CD4-positive, alpha-beta T cell (primary cell): ENCODE measurements around the gene WWC2. TPM values are rescaled to one million over a fixed set of nuclear protein-coding genes. Genes with fewer than 3 reads are reported as not detected.

Experiments used
- ATAC-seq: fragments of 200-7000 bp; cut with Tn5 transposase; one replicate; pipeline ENCODE4 v1.10.0; 2022; ENCODE audit warnings: mild to moderate bottlenecking; ENCODE audit not compliant: poor library complexity
- CTCF ChIA-PET: fragments of 350-600 bp; sonication (Branson Sonifier 250); formaldehyde crosslinking; loops from one replicate; lab custom pipeline; 2021; ENCODE audit warnings: antibody characterized with exemption, inconsistent platforms; lab: Charles Lee
- POLR2A ChIA-PET: fragments of 350-600 bp; sonication (Branson Sonifier 250); formaldehyde crosslinking; loops from one replicate; lab custom pipeline; 2021; ENCODE audit warnings: antibody characterized with exemption, inconsistent platforms; lab: Charles Lee
- DNase-seq, 14 experiments: peaks; one replicate each; pipeline ENCODE4 v3.0.0-alpha.2; 2013 to 2020; ENCODE audit warnings: mixed read lengths in 2 of 14
- H3K27ac ChIP-seq, 2 donors: one replicate each; pipeline versions ENCODE4 v1.5.1 to v1.7.0; 2013; ENCODE audit warnings: low read length in 2 of 2, low read depth in 1 of 2, mild to moderate bottlenecking in 1 of 2
- H3K27me3 ChIP-seq, 2 experiments: 1 replicate in 1 of 2; 2 replicates in 1 of 2; pipeline versions ENCODE4 v1.6.1 to v1.7.0; 2013; ENCODE audit warnings: low read length in 2 of 2, control low read depth in 1 of 2, mild to moderate bottlenecking in 1 of 2, moderate library complexity in 1 of 2; ENCODE audit not compliant: insufficient read depth in 2 of 2, control insufficient read depth in 1 of 2
- H3K36me3 ChIP-seq: one replicate; pipeline ENCODE4 v1.6.1; 2013; ENCODE audit warnings: low read length, control low read depth; ENCODE audit not compliant: insufficient read depth
- H3K4me1 ChIP-seq: one replicate; pipeline ENCODE4 v1.6.1; 2013; ENCODE audit warnings: low read length, control low read depth; ENCODE audit not compliant: insufficient read depth
- H3K4me3 ChIP-seq: one replicate; pipeline ENCODE4 v1.5.1; 2013; ENCODE audit warnings: mild to moderate bottlenecking, low read length, moderate library complexity
- H3K9me3 ChIP-seq, 2 experiments: 1 replicate in 1 of 2; 2 replicates in 1 of 2; pipeline versions ENCODE4 v1.6.1 to v1.7.0; 2013; ENCODE audit warnings: low read length in 2 of 2, mild to moderate bottlenecking in 2 of 2, control low read depth in 1 of 2, moderate library complexity in 1 of 2; ENCODE audit not compliant: control insufficient read depth in 1 of 2, insufficient read depth in 1 of 2
- H3K27ac Mint-ChIP-seq: one replicate; pipeline ENCODE4 v1.8.0; 2020; ENCODE audit warnings: mixed read lengths
- H3K27me3 Mint-ChIP-seq: one replicate; pipeline ENCODE4 v1.8.0; 2021; ENCODE audit warnings: mixed read lengths
- H3K36me3 Mint-ChIP-seq: one replicate; pipeline ENCODE4 v1.8.0; 2021; ENCODE audit warnings: low read depth, mixed read lengths
- H3K4me1 Mint-ChIP-seq: one replicate; pipeline ENCODE4 v1.8.0; 2021; ENCODE audit warnings: low read depth, mixed read lengths
- H3K4me3 Mint-ChIP-seq: one replicate; pipeline ENCODE4 v1.8.0; 2020; ENCODE audit warnings: mild to moderate bottlenecking, mixed read lengths
- H3K9me3 Mint-ChIP-seq: one replicate; pipeline ENCODE4 v1.8.0; 2020; ENCODE audit warnings: mixed read lengths
- intact Hi-C, 2 experiments: fragments of 100-400 bp; cut with DNase I in 1 of 2; cut with micrococcal nuclease in 1 of 2; formaldehyde crosslinking; loops; one replicate each; pipeline versions ENCODE4 v1.15.1 to v1.9.0; 2023 to 2025; cut with DNase I, micrococcal nuclease
- total RNA-seq, 174 experiments: library from RNA in 2 of 174; stranded (reverse) in 2 of 174; gene quantifications; one replicate each; pipeline ENCODE4 v1.2.3 and lab custom pipeline; 2021 to 2026
- TF ChIP-seq, protein P1 (sequence below): fragments of 200-600 bp; IDR thresholded peaks from one replicate; pipeline ENCODE4 v1.8.0; 2022; ENCODE audit warnings: antibody characterized with exemption, mild to moderate bottlenecking

Gene WWC2
- total RNA-seq, 2 experiments from 2014 or later, result 4.1 to 4.9 TPM

DNA sequence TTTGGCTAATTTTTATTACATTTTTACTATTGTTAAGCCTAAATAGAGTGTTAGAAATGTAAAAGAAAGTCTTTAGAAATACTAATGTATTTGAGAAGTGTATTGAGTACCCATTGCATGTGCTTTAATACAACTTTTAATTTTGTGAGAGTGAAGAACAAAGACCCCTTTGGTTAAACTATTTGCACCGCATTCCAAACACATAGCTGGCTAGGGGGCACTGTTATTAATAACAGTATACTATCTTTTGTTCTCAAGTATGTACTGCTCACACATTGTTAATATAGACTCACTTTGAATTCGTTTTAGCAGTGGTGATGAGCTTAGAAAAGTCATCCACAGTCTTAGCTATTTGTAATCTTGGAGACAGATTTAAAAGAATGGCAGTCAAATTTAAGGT, 114.9 kb downstream of the WWC2 start:
- Histone ChIP-seq H3K4me1 (no peaks in the 10 kb centered on the region), H3K9me3 (no peaks in the 10 kb centered on the region), H3K4me3 (no peak overlapping the region), H3K27me3 (no peaks in the 10 kb centered on the region), H3K36me3 (no peaks in the 10 kb centered on the region), H3K27ac (no peak overlapping the region)
- Mint-ChIP-seq H3K27me3 (no peaks in the 10 kb centered on the region), H3K4me1 (no peaks in the 10 kb centered on the region), H3K36me3 (no peaks in the 10 kb centered on the region), H3K4me3 (no peak overlapping the region), H3K9me3 (no peaks in the 10 kb centered on the region), H3K27ac (no peak overlapping the region)
- CTCF ChIA-PET, result no interaction called here
- ATAC-seq (no peak), DNase-seq (no peak)
- TF ChIP-seq, protein P1, sequence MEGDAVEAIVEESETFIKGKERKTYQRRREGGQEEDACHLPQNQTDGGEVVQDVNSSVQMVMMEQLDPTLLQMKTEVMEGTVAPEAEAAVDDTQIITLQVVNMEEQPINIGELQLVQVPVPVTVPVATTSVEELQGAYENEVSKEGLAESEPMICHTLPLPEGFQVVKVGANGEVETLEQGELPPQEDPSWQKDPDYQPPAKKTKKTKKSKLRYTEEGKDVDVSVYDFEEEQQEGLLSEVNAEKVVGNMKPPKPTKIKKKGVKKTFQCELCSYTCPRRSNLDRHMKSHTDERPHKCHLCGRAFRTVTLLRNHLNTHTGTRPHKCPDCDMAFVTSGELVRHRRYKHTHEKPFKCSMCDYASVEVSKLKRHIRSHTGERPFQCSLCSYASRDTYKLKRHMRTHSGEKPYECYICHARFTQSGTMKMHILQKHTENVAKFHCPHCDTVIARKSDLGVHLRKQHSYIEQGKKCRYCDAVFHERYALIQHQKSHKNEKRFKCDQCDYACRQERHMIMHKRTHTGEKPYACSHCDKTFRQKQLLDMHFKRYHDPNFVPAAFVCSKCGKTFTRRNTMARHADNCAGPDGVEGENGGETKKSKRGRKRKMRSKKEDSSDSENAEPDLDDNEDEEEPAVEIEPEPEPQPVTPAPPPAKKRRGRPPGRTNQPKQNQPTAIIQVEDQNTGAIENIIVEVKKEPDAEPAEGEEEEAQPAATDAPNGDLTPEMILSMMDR, result no peak
- intact Hi-C loops, result no loop called here
- POLR2A ChIA-PET, result no interaction called here

- Mint-ChIP-seq H3K36me3 (no peaks in the 10 kb centered on the region), H3K27ac (no peak overlapping the region), H3K4me1 (no peaks in the 10 kb centered on the region), H3K27me3 (no peaks in the 10 kb centered on the region), H3K9me3 (no peaks in the 10 kb centered on the region), H3K4me3 (no peak overlapping the region)
- Histone ChIP-seq H3K27me3 (no peaks in the 10 kb centered on the region), H3K4me1 (no peaks in the 10 kb centered on the region), H3K27ac (no peak overlapping the region), H3K9me3 (no peaks in the 10 kb centered on the region), H3K36me3 (no peaks in the 10 kb centered on the region), H3K4me3 (no peak overlapping the region)
- ChIA-PET POLR2A (no interaction called here), CTCF (interaction anchor here (0.5 kb wide), 1 partner anchor 61 kb away, joined by 3 read pairs; no protein-coding TSS in a partner anchor)
- ATAC-seq (no peak), DNase-seq (no peak)
- TF ChIP-seq, protein P1, result no peak
- intact Hi-C loops, result no loop called here
Measured at GRCh38 chr4:183214912-183215488, 115.9 kb downstream of the WWC2 start.

- H3K27ac ChIP-seq, result no peak overlapping the region
- no peaks in the 10 kb centered on the region for H3K36me3 ChIP-seq
- CTCF ChIA-PET, result no interaction called here
- no peak overlapping the region for H3K4me3 Mint-ChIP-seq
- H3K9me3 Mint-ChIP-seq, result no peaks in the 10 kb centered on the region
- TF ChIP-seq, protein P1, result no peak
- no peaks in the 10 kb centered on the region for H3K27me3 Mint-ChIP-seq
- DNase-seq, result no peak
- H3K4me3 ChIP-seq, result no peak overlapping the region
- H3K4me1 Mint-ChIP-seq, result no peaks in the 10 kb centered on the region
- no peak for ATAC-seq
- H3K27ac Mint-ChIP-seq, result no peak overlapping the region
- POLR2A ChIA-PET, result no interaction called here
- no peaks in the 10 kb centered on the region for H3K27me3 ChIP-seq
- intact Hi-C loops, result no loop called here
- no peaks in the 10 kb centered on the region for H3K36me3 Mint-ChIP-seq
- H3K9me3 ChIP-seq, result no peaks in the 10 kb centered on the region
- H3K4me1 ChIP-seq, result no peaks in the 10 kb centered on the region
Measured at GRCh38 chr4:183220236-183220635, 121.2 kb downstream of the WWC2 start.
